ENCODE results near the gene COL6A3. TPM values are rescaled to one million over a fixed set of nuclear protein-coding genes. Genes with fewer than 3 reads are reported as not detected.

Gene COL6A3
- total and polyA plus RNA-seq, 2 donors (not counting 1 experiment from before 2014, with no cell fraction given): 0.01 to 0.10 TPM

GRCh38 chr2:237276716-237277490, 137.1 kb downstream of the COL6A3 start:
- H3K27me3 ChIP-seq (replicated peaks in 1 of 4; ENCODE audit: control extremely low read depth in 1 of 4, control insufficient read depth in 3 of 4, insufficient read depth in 4 of 4, low read length in 3 of 4): no peaks in the 10 kb centered on the region
- no peaks in the 10 kb centered on the region for H3K4me1 ChIP-seq (ENCODE audit: control insufficient read depth in 2 of 2, insufficient read depth in 2 of 2, low read length in 2 of 2)
- ChIA-PET POLR2A (no interaction called here), CTCF (no interaction called here)
- Mint-ChIP-seq H3K27me3 (peaks cover 9% of the 10 kb centered on the region), H3K27ac (no peak overlapping the region), H3K4me1 (no peaks in the 10 kb centered on the region), H3K4me3 (no peak overlapping the region), H3K9me3 (ENCODE audit: insufficient read depth) (no peaks in the 10 kb centered on the region)
- no peak overlapping the region for H3K27ac ChIP-seq (ENCODE audit: low read length in 2 of 2)
- ATAC-seq (ENCODE audit: low read depth) (no peak), DNase-seq (no peak)
- no peak overlapping the region for H3K4me3 ChIP-seq (ENCODE audit: control extremely low read depth in 1 of 5, extremely low read depth in 1 of 5, insufficient read depth in 1 of 5, low read depth in 2 of 5, low read length in 4 of 5)
- WGBS (ENCODE audit: insufficient coverage): 72% methylated on average over 2 of the region's 8 CpGs
- no peak overlapping the region for H2AFZ ChIP-seq (ENCODE audit: insufficient read depth, low read depth, low read length, poor library complexity, severe bottlenecking)
- H4K20me1 ChIP-seq (ENCODE audit: control insufficient read depth, insufficient read depth, low read length, poor library complexity, severe bottlenecking): no peaks in the 10 kb centered on the region
- no peaks in the 10 kb centered on the region for H3K9me3 ChIP-seq (ENCODE audit: control extremely low read depth in 1 of 3, control insufficient read depth in 2 of 3, insufficient read depth in 1 of 3, low read length in 2 of 3)
- H3K4me2 ChIP-seq (replicated peaks; ENCODE audit: low read depth, low read length, poor library complexity, severe bottlenecking): no peak overlapping the region
- TF ChIP-seq EZH2 (IDR thresholded peaks at IDR 0.05; ENCODE audit: borderline replicate concordance, insufficient read depth, low read depth, low read length, poor library complexity, severe bottlenecking) (no peak), CTCF (IDR thresholded peaks at IDR 0.05) (no peak)
- intact Hi-C loops (cut with micrococcal nuclease): no loop called here
- H3K79me2 ChIP-seq (ENCODE audit: control insufficient read depth, insufficient read depth, low read length): no peaks in the 10 kb centered on the region
- no peaks in the 10 kb centered on the region for H3K36me3 ChIP-seq (replicated peaks in 1 of 2; ENCODE audit: control extremely low read depth in 1 of 2, control insufficient read depth in 1 of 2, extremely low read depth in 1 of 2, insufficient read depth in 2 of 2, low read length in 1 of 2)
- H3K9ac ChIP-seq (ENCODE audit: low read length): no peak overlapping the region

Other genes starting within 250 kb of the COL6A3 start
- gene MLPH, start 73.1 kb upstream of the COL6A3 start, total RNA-seq: not detected in 2 replicates
- gene MLPH, start 73.1 kb upstream of the COL6A3 start, polyA plus RNA-seq: not detected in 2 replicates
- gene PRLH, start 152.4 kb upstream of the COL6A3 start, total RNA-seq: not detected in 2 replicates
- gene PRLH, start 152.4 kb upstream of the COL6A3 start, polyA plus RNA-seq: not detected in 2 replicates
- not detected in 2 replicates for gene RAB17, start 176.6 kb upstream of the COL6A3 start, total RNA-seq
- not detected in 2 replicates for gene RAB17, start 176.6 kb upstream of the COL6A3 start, polyA plus RNA-seq
- 139 and 141 TPM in 2 replicates for gene LRRFIP1, start 213.4 kb upstream of the COL6A3 start, total RNA-seq
- 42.0 and 75.5 TPM in 2 replicates for gene LRRFIP1, start 213.4 kb upstream of the COL6A3 start, polyA plus RNA-seq